ENCODE measurements around the gene CAMK2N2. TPM values are rescaled to one million over a fixed set of nuclear protein-coding genes. Genes with fewer than 3 reads are reported as not detected.

The CAMK2N2 gene
- total and polyA plus RNA-seq, 9 of the 15 experiments (the other 6 are each of a cell fraction or from before 2014, with no cell fraction given), result 0.08 to 0.22 (median 0.11) TPM; not detected in 5

GRCh38 chr3:184249412-184250166 lies 11.8 kb downstream of the CAMK2N2 start, which contains the start of gene EEF1AKMT4:
EEF1AKMT4 (plus strand) TSS chr3:184249672; CDS start chr3:184249695, 23 bp downstream.
- Histone ChIP-seq H3K4me1 (replicated peaks in 1 of 2; ENCODE audit: control insufficient read depth in 2 of 2, insufficient read depth in 2 of 2, low read length in 2 of 2) (peaks cover 3 to 9% of the 10 kb centered on the region in 2 experiments; a peak in 3 of 5 replicates), H3K4me3 (peak within 1 kb of the TSS; percentile 96), H3K9me1 (ENCODE audit: control insufficient read depth, insufficient read depth, low read length) (no peaks in the 10 kb centered on the region), H3K27me3 (ENCODE audit: control insufficient read depth in 2 of 2, insufficient read depth in 2 of 2, low read length in 2 of 2) (no peaks in the 10 kb centered on the region), H3K9me3 (replicated peaks; ENCODE audit: control insufficient read depth, insufficient read depth, low read depth, low read length) (no peaks in the 10 kb centered on the region), H3K4me2 (ENCODE audit: insufficient read depth, low read length) (peak within 1 kb of the TSS; percentile 99), H4K20me1 (replicated peaks; ENCODE audit: control insufficient read depth, insufficient read depth, low read length) (no peaks in the 10 kb centered on the region), H3K27ac (ENCODE audit: extremely low read depth, low read depth, low read length) (peak within 1 kb of the TSS; percentile 95), H3K9ac (ENCODE audit: insufficient read depth in 1 of 2, low read depth in 2 of 2, low read length in 2 of 2) (peak within 1 kb of the TSS; percentile 96 to 97), H3K36me3 (ENCODE audit: control insufficient read depth, insufficient read depth, low read length) (peaks cover 18% of the 10 kb centered on the region), H2AFZ (ENCODE audit: low read depth, low read length) (peak within 1 kb of the TSS; percentile 86), H3K79me2 (ENCODE audit: control insufficient read depth, insufficient read depth, low read length) (peaks cover 33% of the 10 kb centered on the region)
- ChIA-PET POLR2A (interaction anchor here (0.6 to 1.1 kb wide), 4 partner anchors 8 to 22 kb away, joined by 3 to 4 read pairs (median 4); partner anchors contain the start of gene CAMK2N2), CTCF (ENCODE audit: low intra/inter-chr PET ratio) (interaction anchor here (0.6 to 2.0 kb wide), 5 partner anchors 10 to 355 kb away, joined by 3 to 9 read pairs (median 5); no protein-coding TSS in a partner anchor)
- intact Hi-C loops (cut with micrococcal nuclease) (loop anchor here (2.0 to 10.0 kb wide), 6 partner anchors 35 to 355 kb away; partner anchors contain the start of genes ABCC5 and PSMD2), in situ Hi-C loops (cut with MboI) (loop anchor here (10.0 kb wide), 1 partner anchor 235 kb away; the partner anchor contains the start of gene ABCC5)
- DNase-seq (ENCODE audit: extremely low read depth in 1 of 4, low spot score in 3 of 4), result peak; percentile 92 to 99 (median 94)
- peak; percentile 98 for FAIRE-seq
- ATAC-seq, result peak; percentile 97
- WGBS (ENCODE audit: insufficient coverage, low coverage, missing lambda C conversion rate), result under 1% methylated on average over 51 of the region's 54 CpGs
- BruUV-seq (replicated peaks), result TSS peak; percentile 61
- TF ChIP-seq E2F8 (IDR thresholded peaks at IDR 0.05; ENCODE audit: low read depth, partially characterized antibody) (no peak), ARID4B (CRISPR knock-in tag; IDR thresholded peaks at IDR 0.05) (peak; percentile 59), SMAD1 (IDR thresholded peaks at IDR 0.05; ENCODE audit: low read depth, low read length, partially characterized antibody) (no peak), KDM2B (CRISPR knock-in tag; IDR thresholded peaks at IDR 0.05) (peak; percentile 78; the same call in 1 of the 2 replicates), NR2C2 (CRISPR knock-in tag; IDR thresholded peaks at IDR 0.05) (peak; percentile 29; the same call in 1 of the 2 replicates), NR2C2 (tag; IDR thresholded peaks at IDR 0.05) (peak; percentile 32; the same call in 1 of the 2 replicates), HMGN3 (IDR thresholded peaks at IDR 0.05; ENCODE audit: borderline replicate concordance, extremely low read depth, insufficient read length, low read depth, low read length) (peak; percentile 33), NCOA4 (IDR thresholded peaks at IDR 0.05; ENCODE audit: partially characterized antibody) (no peak), L3MBTL2 (IDR thresholded peaks at IDR 0.05) (peak; percentile 80), ZNF324 (CRISPR knock-in tag; IDR thresholded peaks at IDR 0.05) (no peak), SAP30 (IDR thresholded peaks at IDR 0.05; ENCODE audit: borderline replicate concordance, insufficient read depth, low read depth, low read length, poor library complexity, severe bottlenecking) (peak; percentile 91), ZNF174 (CRISPR knock-in tag; IDR thresholded peaks at IDR 0.05) (no peak), EZH2 (IDR thresholded peaks at IDR 0.05; ENCODE audit: borderline replicate concordance, low read depth, low read length) (no peak)

Measured in K562 (cell line).